H9 (cell line): ENCODE results near the gene CERK. TPM values are rescaled to one million over a fixed set of nuclear protein-coding genes. Genes with fewer than 3 reads are reported as not detected.

Source experiments
- DNase-seq: peaks from one replicate; pipeline ENCODE4 v3.0.0-alpha.2; 2017
- H2AFZ ChIP-seq: one replicate; pipeline ENCODE4 v1.6.1; 2013; ENCODE audit warnings: mild to moderate bottlenecking, low read length, control low read depth, moderate library complexity
- H2AK5ac ChIP-seq: 2 replicates; pipeline ENCODE4 v1.6.1; 2013; ENCODE audit warnings: low read length, control low read depth, mixed read lengths; ENCODE audit not compliant: insufficient read length
- H2BK120ac ChIP-seq: one replicate; pipeline ENCODE4 v1.6.1; 2013; ENCODE audit warnings: low read depth, mild to moderate bottlenecking, low read length, control low read depth, inconsistent platforms; ENCODE audit not compliant: poor library complexity, severe bottlenecking
- H2BK12ac ChIP-seq: 2 replicates; pipeline ENCODE4 v1.6.1; 2013; ENCODE audit warnings: low read length, control low read depth, mixed read lengths, low read depth; ENCODE audit not compliant: insufficient read length
- H2BK15ac ChIP-seq: 2 replicates; pipeline ENCODE4 v1.6.1; 2013; ENCODE audit warnings: low read depth, low read length, control low read depth
- H2BK20ac ChIP-seq: one replicate; pipeline ENCODE4 v1.6.1; 2013; ENCODE audit warnings: low read depth, mild to moderate bottlenecking, low read length, control low read depth, inconsistent platforms; ENCODE audit not compliant: poor library complexity, severe bottlenecking
- H2BK5ac ChIP-seq: 2 replicates; pipeline ENCODE4 v1.6.1; 2013; ENCODE audit warnings: low read length, control low read depth, mixed read lengths; ENCODE audit not compliant: insufficient read length
- H3K14ac ChIP-seq: 2 replicates; pipeline ENCODE4 v1.6.1; 2013; ENCODE audit warnings: low read length, control low read depth; ENCODE audit not compliant: insufficient read depth
- H3K18ac ChIP-seq: 2 replicates; pipeline ENCODE4 v1.6.1; 2013; ENCODE audit warnings: low read depth, mild to moderate bottlenecking, mixed read lengths, low read length, control low read depth; ENCODE audit not compliant: insufficient read length
- H3K23ac ChIP-seq: 2 replicates; pipeline ENCODE4 v1.6.1; 2013; ENCODE audit warnings: low read length, control low read depth, mixed read lengths, low read depth; ENCODE audit not compliant: insufficient read length
- H3K23me2 ChIP-seq: 2 replicates; pipeline ENCODE4 v1.6.1; 2013; ENCODE audit warnings: low read depth, mild to moderate bottlenecking, mixed read lengths, low read length, control low read depth; ENCODE audit not compliant: insufficient read length, poor library complexity, severe bottlenecking
- H3K27ac ChIP-seq: 2 replicates; pipeline ENCODE4 v1.5.1; 2013; ENCODE audit warnings: low read length, control low read depth, mixed read lengths, low read depth; ENCODE audit not compliant: insufficient read length
- H3K27me3 ChIP-seq: 2 replicates; pipeline ENCODE4 v1.6.1; 2013; ENCODE audit warnings: low read length, control low read depth, inconsistent platforms; ENCODE audit not compliant: insufficient read depth
- H3K4ac ChIP-seq: 2 replicates; pipeline ENCODE4 v1.6.1; 2013; ENCODE audit warnings: low read depth, mild to moderate bottlenecking, control low read depth, inconsistent platforms, low read length, moderate library complexity
- H3K4me1 ChIP-seq: 2 replicates; pipeline ENCODE4 v1.6.1; 2013; ENCODE audit warnings: low read length, control low read depth, inconsistent platforms; ENCODE audit not compliant: insufficient read depth
- H3K4me2 ChIP-seq: 2 replicates; pipeline ENCODE4 v1.6.1; 2013; ENCODE audit warnings: low read length, control low read depth, mixed read lengths; ENCODE audit not compliant: insufficient read length, insufficient read depth
- H3K56ac ChIP-seq: 2 replicates; pipeline ENCODE4 v1.6.1; 2013; ENCODE audit warnings: low read depth, mild to moderate bottlenecking, mixed read lengths, low read length, control low read depth; ENCODE audit not compliant: insufficient read length
- H3K79me1 ChIP-seq: 2 replicates; pipeline ENCODE4 v1.6.1; 2013; ENCODE audit warnings: low read depth, mild to moderate bottlenecking, moderate library complexity, low read length, control low read depth, inconsistent platforms; ENCODE audit not compliant: insufficient read depth, poor library complexity, severe bottlenecking
- H3K79me2 ChIP-seq: 2 replicates; pipeline ENCODE4 v1.6.1; 2013; ENCODE audit warnings: low read length, control low read depth, inconsistent platforms; ENCODE audit not compliant: insufficient read depth
- H3K9ac ChIP-seq: 2 replicates; pipeline ENCODE4 v1.6.1; 2013; ENCODE audit warnings: low read length, control low read depth, mixed read lengths; ENCODE audit not compliant: insufficient read length; ENCODE audit errors: extremely low read depth
- H3K9me3 ChIP-seq: one replicate; pipeline ENCODE4 v1.6.1; 2013; ENCODE audit warnings: low read depth, low read length, inconsistent platforms; ENCODE audit not compliant: control insufficient read depth
- H3T11ph ChIP-seq: one replicate; pipeline ENCODE4 v1.6.1; 2013; ENCODE audit warnings: mild to moderate bottlenecking, low read length, control low read depth, inconsistent platforms
- H4K20me1 ChIP-seq: one replicate; pipeline ENCODE4 v1.6.1; 2013; ENCODE audit not compliant: control insufficient read depth, insufficient read length, insufficient read depth
- H4K5ac ChIP-seq: 2 replicates; pipeline ENCODE4 v1.6.1; 2013; ENCODE audit warnings: low read depth, mild to moderate bottlenecking, mixed read lengths, low read length, control low read depth; ENCODE audit not compliant: insufficient read length
- H4K8ac ChIP-seq: replicated peaks from 2 replicates; pipeline ENCODE4 v1.6.1; 2013; ENCODE audit warnings: low read length, control low read depth, mixed read lengths, low read depth; ENCODE audit not compliant: insufficient read length
- H4K91ac ChIP-seq: 2 replicates; pipeline ENCODE4 v1.6.1; 2013; ENCODE audit warnings: low read depth, mild to moderate bottlenecking, moderate library complexity, mixed read lengths, low read length, control low read depth; ENCODE audit not compliant: insufficient read length
- H3K27ac Mint-ChIP-seq, 3 experiments: 2 replicates in 2 of 3; 3 replicates in 1 of 3; pipeline ENCODE4 v1.8.0; 2020 to 2021; ENCODE audit warnings: mixed read lengths in 3 of 3, mild to moderate bottlenecking in 1 of 3, moderate library complexity in 1 of 3
- H3K27me3 Mint-ChIP-seq: 2 replicates; pipeline ENCODE4 v1.8.0; 2021; ENCODE audit warnings: low read depth, mild to moderate bottlenecking, moderate library complexity, mixed read lengths
- H3K36me3 Mint-ChIP-seq, 3 experiments: 2 replicates in 2 of 3; 3 replicates in 1 of 3; pipeline ENCODE4 v1.8.0; 2020 to 2021; ENCODE audit warnings: low read depth in 3 of 3, mixed read lengths in 3 of 3; ENCODE audit not compliant: insufficient read depth in 1 of 3
- H3K4me1 Mint-ChIP-seq, 2 experiments: 2 replicates each; pipeline ENCODE4 v1.8.0; 2020; ENCODE audit warnings: mixed read lengths in 2 of 2
- H3K4me3 Mint-ChIP-seq, 2 experiments: 2 replicates in 1 of 2; 3 replicates in 1 of 2; pipeline ENCODE4 v1.8.0; 2020 to 2021; ENCODE audit warnings: mild to moderate bottlenecking in 2 of 2, mixed read lengths in 2 of 2, moderate library complexity in 1 of 2
- H3K9me3 Mint-ChIP-seq, 2 experiments: 2 replicates in 1 of 2; 3 replicates in 1 of 2; pipeline ENCODE4 v1.8.0; 2020; ENCODE audit warnings: mild to moderate bottlenecking in 2 of 2, mixed read lengths in 2 of 2, moderate library complexity in 1 of 2
- WGBS: extraction: QIAGEN DNeasy Blood & Tissue Kit; methylation state at CpG from one replicate; pipeline ENCODE4 v1.1.7; 2013; ENCODE audit warnings: missing lambda C conversion rate, low lambda C conversion rate, mixed read lengths; ENCODE audit not compliant: insufficient read length; ENCODE audit errors: extremely low coverage; 5-methylcytosine and 5-hydroxymethylcytosine counted together
- total RNA-seq: library from RNA; stranded (reverse); gene quantifications from 2 replicates; pipeline ENCODE4 v1.2.1, GENCODE V29; 2021
- TF ChIP-seq, protein P1 (sequence below): fragments of 200-600 bp; sonication (generic); conservative IDR thresholded peaks from 3 replicates; pipeline ENCODE4 v1.8.0; 2021; ENCODE audit warnings: antibody characterized with exemption, mild to moderate bottlenecking

The CERK gene
- total RNA-seq, 1 experiment from 2014 or later, result 47.1 TPM

DNA sequence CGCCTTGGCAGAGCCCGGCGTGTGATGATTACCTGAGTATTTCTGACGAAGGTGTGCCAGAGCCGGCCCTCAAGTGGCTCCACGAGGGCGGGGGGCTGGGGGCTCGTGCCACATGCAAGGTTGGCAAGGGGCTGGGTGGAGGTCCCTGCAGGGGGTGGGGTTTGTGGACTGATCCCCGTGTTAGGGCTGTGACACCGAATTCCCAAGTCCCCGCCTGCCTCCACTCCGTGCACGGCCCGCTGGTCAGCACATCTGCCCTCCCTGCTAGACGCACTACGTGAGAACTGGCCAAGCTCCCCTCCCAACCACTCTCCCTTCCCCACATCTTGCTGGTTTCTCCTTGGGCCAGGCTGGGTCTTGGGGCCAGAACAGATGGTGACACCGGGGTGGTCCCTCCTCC is 83.6 kb downstream of the CERK start:
- no peak overlapping the region for H2BK12ac ChIP-seq
- no peak overlapping the region for H3K4me3 Mint-ChIP-seq
- H3K27ac Mint-ChIP-seq, result peak overlapping the region in 1 of 3 experiments; percentile 75; a peak in 2 of 7 replicates
- H2AK5ac ChIP-seq, result no peak overlapping the region
- no peak overlapping the region for H3K56ac ChIP-seq
- H2BK5ac ChIP-seq, result no peak overlapping the region
- no peaks in the 10 kb centered on the region for H3K27me3 Mint-ChIP-seq
- peaks cover 7 to 12% of the 10 kb centered on the region in 2 experiments for H3K4me1 Mint-ChIP-seq
- no peak overlapping the region for H4K91ac ChIP-seq
- no CpG with 5 or more reads among the region's 17 CpGs for WGBS
- TF ChIP-seq, protein P1, sequence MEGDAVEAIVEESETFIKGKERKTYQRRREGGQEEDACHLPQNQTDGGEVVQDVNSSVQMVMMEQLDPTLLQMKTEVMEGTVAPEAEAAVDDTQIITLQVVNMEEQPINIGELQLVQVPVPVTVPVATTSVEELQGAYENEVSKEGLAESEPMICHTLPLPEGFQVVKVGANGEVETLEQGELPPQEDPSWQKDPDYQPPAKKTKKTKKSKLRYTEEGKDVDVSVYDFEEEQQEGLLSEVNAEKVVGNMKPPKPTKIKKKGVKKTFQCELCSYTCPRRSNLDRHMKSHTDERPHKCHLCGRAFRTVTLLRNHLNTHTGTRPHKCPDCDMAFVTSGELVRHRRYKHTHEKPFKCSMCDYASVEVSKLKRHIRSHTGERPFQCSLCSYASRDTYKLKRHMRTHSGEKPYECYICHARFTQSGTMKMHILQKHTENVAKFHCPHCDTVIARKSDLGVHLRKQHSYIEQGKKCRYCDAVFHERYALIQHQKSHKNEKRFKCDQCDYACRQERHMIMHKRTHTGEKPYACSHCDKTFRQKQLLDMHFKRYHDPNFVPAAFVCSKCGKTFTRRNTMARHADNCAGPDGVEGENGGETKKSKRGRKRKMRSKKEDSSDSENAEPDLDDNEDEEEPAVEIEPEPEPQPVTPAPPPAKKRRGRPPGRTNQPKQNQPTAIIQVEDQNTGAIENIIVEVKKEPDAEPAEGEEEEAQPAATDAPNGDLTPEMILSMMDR, result no peak
- H4K5ac ChIP-seq, result no peak overlapping the region
- H2BK20ac ChIP-seq, result no peak overlapping the region
- H3K23me2 ChIP-seq, result no peaks in the 10 kb centered on the region
- H3K79me1 ChIP-seq, result no peaks in the 10 kb centered on the region
- no peak overlapping the region for H4K8ac ChIP-seq
- H3K14ac ChIP-seq, result no peak overlapping the region; the same call in 1 of the 2 replicates
- no peaks in the 10 kb centered on the region for H3K79me2 ChIP-seq
- no peak for DNase-seq
- no peaks in the 10 kb centered on the region for H3K27me3 ChIP-seq
- H3K36me3 Mint-ChIP-seq, result no peaks in the 10 kb centered on the region
- H3K4me2 ChIP-seq, result no peak overlapping the region
- no peak overlapping the region for H3T11ph ChIP-seq
- no peak overlapping the region for H3K27ac ChIP-seq
- H3K9ac ChIP-seq, result no peak overlapping the region
- no peak overlapping the region for H2AFZ ChIP-seq
- no peaks in the 10 kb centered on the region for H3K4me1 ChIP-seq
- no peak overlapping the region for H2BK15ac ChIP-seq
- H3K18ac ChIP-seq, result no peak overlapping the region
- no peaks in the 10 kb centered on the region; a peak in 1 of 5 replicates for H3K9me3 Mint-ChIP-seq
- no peaks in the 10 kb centered on the region for H4K20me1 ChIP-seq
- H3K9me3 ChIP-seq, result no peaks in the 10 kb centered on the region
- H3K23ac ChIP-seq, result no peak overlapping the region
- H2BK120ac ChIP-seq, result no peak overlapping the region
- H3K4ac ChIP-seq, result no peak overlapping the region
